Osteoblast (primary cell): Measurements from ENCODE around the gene TRPV6. TPM values are rescaled to one million over a fixed set of nuclear protein-coding genes. Genes with fewer than 3 reads are reported as not detected.

Experiments used
- DNase-seq: peaks from one replicate; pipeline ENCODE4 v3.0.0; 2011; ENCODE audit warnings: low spot score, mixed read lengths; ENCODE audit not compliant: insufficient read length; ENCODE audit errors: missing footprints
- H2AFZ ChIP-seq: 2 replicates; pipeline ENCODE4 v1.6.0; 2011; ENCODE audit warnings: mild to moderate bottlenecking, low read length
- H3K27ac ChIP-seq: 2 replicates; pipeline ENCODE4 v1.5.1; 2011; ENCODE audit warnings: mild to moderate bottlenecking, low read depth, low read length, moderate library complexity
- H3K27me3 ChIP-seq: 2 replicates; pipeline ENCODE4 v1.6.0; 2012; ENCODE audit warnings: mild to moderate bottlenecking, control low read depth, inconsistent platforms, low read length, moderate library complexity; ENCODE audit not compliant: insufficient read depth
- H3K36me3 ChIP-seq: 2 replicates; pipeline ENCODE4 v1.5.1; 2011; ENCODE audit warnings: mild to moderate bottlenecking, low read length, control low read depth, moderate library complexity; ENCODE audit not compliant: insufficient read depth
- H3K4me1 ChIP-seq: 2 replicates; pipeline ENCODE4 v1.5.1; 2011; ENCODE audit warnings: mild to moderate bottlenecking, low read length, control low read depth, moderate library complexity; ENCODE audit not compliant: insufficient read depth
- H3K4me2 ChIP-seq: 2 replicates; pipeline ENCODE4 v1.6.0; 2011; ENCODE audit warnings: mild to moderate bottlenecking, low read length; ENCODE audit not compliant: insufficient read depth
- H3K4me3 ChIP-seq: fragments of 200-600 bp; sonication (generic); 3 replicates; pipeline ENCODE4 v1.5.1; 2012; ENCODE audit warnings: mild to moderate bottlenecking, low read length, inconsistent platforms; ENCODE audit not compliant: insufficient read depth
- H3K79me2 ChIP-seq: 2 replicates; pipeline ENCODE4 v1.6.0; 2012; ENCODE audit warnings: mild to moderate bottlenecking, low read length, control low read depth, inconsistent platforms; ENCODE audit not compliant: insufficient read depth
- H3K9me3 ChIP-seq: 2 replicates; pipeline ENCODE4 v1.5.1; 2011; ENCODE audit warnings: low read depth, low read length, control low read depth
- H4K20me1 ChIP-seq: 2 replicates; pipeline ENCODE4 v1.6.0; 2012; ENCODE audit warnings: mild to moderate bottlenecking, low read length, control low read depth; ENCODE audit not compliant: insufficient read depth
- total RNA-seq: library from RNA; depleted of rRNA; stranded (reverse); fragments of >200 nt; gene quantifications from 2 replicates; pipeline ENCODE4 v1.2.3, GENCODE V29; 2012
- TF ChIP-seq, protein P1 (sequence below): IDR thresholded peaks from 2 replicates; pipeline ENCODE4 v1.5.1; 2011; ENCODE audit warnings: mild to moderate bottlenecking, low read depth, low read length, moderate library complexity; ENCODE audit errors: extremely low read depth

The TRPV6 gene
- total RNA-seq, 1 donor, result not detected

GRCh38 chr7:142908921-142909890 is 23.7 kb upstream of the TRPV6 start:
- no peaks in the 10 kb centered on the region for H3K4me1 ChIP-seq
- TF ChIP-seq, protein P1, sequence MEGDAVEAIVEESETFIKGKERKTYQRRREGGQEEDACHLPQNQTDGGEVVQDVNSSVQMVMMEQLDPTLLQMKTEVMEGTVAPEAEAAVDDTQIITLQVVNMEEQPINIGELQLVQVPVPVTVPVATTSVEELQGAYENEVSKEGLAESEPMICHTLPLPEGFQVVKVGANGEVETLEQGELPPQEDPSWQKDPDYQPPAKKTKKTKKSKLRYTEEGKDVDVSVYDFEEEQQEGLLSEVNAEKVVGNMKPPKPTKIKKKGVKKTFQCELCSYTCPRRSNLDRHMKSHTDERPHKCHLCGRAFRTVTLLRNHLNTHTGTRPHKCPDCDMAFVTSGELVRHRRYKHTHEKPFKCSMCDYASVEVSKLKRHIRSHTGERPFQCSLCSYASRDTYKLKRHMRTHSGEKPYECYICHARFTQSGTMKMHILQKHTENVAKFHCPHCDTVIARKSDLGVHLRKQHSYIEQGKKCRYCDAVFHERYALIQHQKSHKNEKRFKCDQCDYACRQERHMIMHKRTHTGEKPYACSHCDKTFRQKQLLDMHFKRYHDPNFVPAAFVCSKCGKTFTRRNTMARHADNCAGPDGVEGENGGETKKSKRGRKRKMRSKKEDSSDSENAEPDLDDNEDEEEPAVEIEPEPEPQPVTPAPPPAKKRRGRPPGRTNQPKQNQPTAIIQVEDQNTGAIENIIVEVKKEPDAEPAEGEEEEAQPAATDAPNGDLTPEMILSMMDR, result peak; percentile 25
- no peak for DNase-seq

GRCh38 chr7:142908290-142908689 is 22.7 kb upstream of the TRPV6 start:
- no peak overlapping the region for H3K4me3 ChIP-seq
- H4K20me1 ChIP-seq, result no peaks in the 10 kb centered on the region
- no peak overlapping the region for H3K4me2 ChIP-seq
- no peaks in the 10 kb centered on the region for H3K79me2 ChIP-seq
- no peak overlapping the region for H2AFZ ChIP-seq
- no peaks in the 10 kb centered on the region for H3K27me3 ChIP-seq
- H3K9me3 ChIP-seq, result no peaks in the 10 kb centered on the region
- no peaks in the 10 kb centered on the region for H3K36me3 ChIP-seq
- H3K4me1 ChIP-seq, result no peaks in the 10 kb centered on the region
- H3K27ac ChIP-seq, result no peak overlapping the region
- TF ChIP-seq, protein P1, result no peak
- DNase-seq, result no peak

More at GRCh38 chr7:142908921-142909890, 23.7 kb upstream of the TRPV6 start:
- Histone ChIP-seq H4K20me1 (no peaks in the 10 kb centered on the region), H3K4me2 (no peak overlapping the region), H3K27me3 (no peaks in the 10 kb centered on the region), H3K27ac (no peak overlapping the region), H2AFZ (no peak overlapping the region), H3K4me3 (no peak overlapping the region), H3K36me3 (no peaks in the 10 kb centered on the region), H3K9me3 (no peaks in the 10 kb centered on the region), H3K79me2 (no peaks in the 10 kb centered on the region)

GRCh38 chr7:142906643-142907042 is 21.1 kb upstream of the TRPV6 start:
- Histone ChIP-seq H3K27me3 (no peaks in the 10 kb centered on the region), H3K9me3 (no peaks in the 10 kb centered on the region), H3K4me1 (no peaks in the 10 kb centered on the region), H3K4me2 (no peak overlapping the region), H4K20me1 (no peaks in the 10 kb centered on the region), H3K27ac (no peak overlapping the region), H2AFZ (no peak overlapping the region), H3K4me3 (no peak overlapping the region), H3K36me3 (no peaks in the 10 kb centered on the region), H3K79me2 (no peaks in the 10 kb centered on the region)
- TF ChIP-seq, protein P1, result no peak
- DNase-seq, result no peak

DNA sequence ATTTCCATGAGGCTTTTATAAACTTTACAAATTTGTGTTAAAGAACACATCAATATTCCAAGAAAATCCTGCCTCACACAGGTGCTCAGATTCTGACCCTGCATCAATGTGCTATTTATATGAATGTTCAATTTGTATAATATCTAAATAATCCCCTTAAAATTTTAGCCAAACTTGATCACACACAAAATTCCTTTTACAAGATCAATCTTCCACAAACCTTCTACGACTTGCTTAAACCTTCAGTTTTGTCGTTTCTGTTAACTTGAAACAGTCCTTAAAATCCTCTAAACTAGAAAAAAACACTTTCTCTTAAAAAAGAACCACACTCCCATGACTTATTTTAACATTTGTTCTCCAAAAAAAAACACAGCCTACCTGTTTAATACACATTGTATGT is 20.2 kb upstream of the TRPV6 start:
- Histone ChIP-seq H3K27me3 (no peaks in the 10 kb centered on the region), H3K36me3 (no peaks in the 10 kb centered on the region), H3K79me2 (no peaks in the 10 kb centered on the region), H3K4me2 (no peak overlapping the region), H3K9me3 (no peaks in the 10 kb centered on the region), H2AFZ (no peak overlapping the region), H4K20me1 (no peaks in the 10 kb centered on the region), H3K4me1 (no peaks in the 10 kb centered on the region), H3K4me3 (no peak overlapping the region), H3K27ac (no peak overlapping the region)
- TF ChIP-seq, protein P1, result no peak
- no peak for DNase-seq
